Measurements from ENCODE around the gene KLHDC4.

DNA sequence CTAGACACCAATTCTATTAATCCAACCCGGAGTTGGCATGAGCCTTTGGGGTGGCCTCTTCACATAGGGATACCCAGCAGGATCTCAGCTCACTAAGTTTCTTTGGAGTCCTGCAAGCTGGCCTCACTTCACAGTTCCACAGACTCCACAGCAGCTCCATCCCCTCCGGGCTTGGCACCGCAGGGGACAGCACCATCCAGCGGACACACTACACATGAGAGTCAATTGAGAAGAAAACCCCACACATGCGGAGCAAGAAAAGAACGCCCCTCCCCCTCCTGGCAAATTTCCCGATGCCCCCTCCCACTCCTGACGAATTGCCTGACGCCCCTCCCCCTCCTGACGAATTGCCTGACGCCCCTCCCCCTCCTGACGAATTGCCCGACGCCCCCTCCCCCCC lies 31.1 kb downstream of the KLHDC4 start:
- no peak for TF ChIP-seq CTCF (IDR thresholded peaks at IDR 0.05; ENCODE audit: low read depth, low read length)
- TF ChIP-seq MAX (IDR thresholded peaks at IDR 0.05; ENCODE audit: low read depth, low read length): no peak
